Measurements from ENCODE around the gene LARP1B.
"Not testable (repeated sequence)": the region's sequence is repeated elsewhere in the genome, so short reads cannot be mapped to it uniquely, and the experiment has no call there.

Gene LARP1B

GRCh38 chr4:128225148-128225547 lies 164.0 kb downstream of the LARP1B start:
- DNase-seq (ENCODE audit: low read depth): no peak

DNA sequence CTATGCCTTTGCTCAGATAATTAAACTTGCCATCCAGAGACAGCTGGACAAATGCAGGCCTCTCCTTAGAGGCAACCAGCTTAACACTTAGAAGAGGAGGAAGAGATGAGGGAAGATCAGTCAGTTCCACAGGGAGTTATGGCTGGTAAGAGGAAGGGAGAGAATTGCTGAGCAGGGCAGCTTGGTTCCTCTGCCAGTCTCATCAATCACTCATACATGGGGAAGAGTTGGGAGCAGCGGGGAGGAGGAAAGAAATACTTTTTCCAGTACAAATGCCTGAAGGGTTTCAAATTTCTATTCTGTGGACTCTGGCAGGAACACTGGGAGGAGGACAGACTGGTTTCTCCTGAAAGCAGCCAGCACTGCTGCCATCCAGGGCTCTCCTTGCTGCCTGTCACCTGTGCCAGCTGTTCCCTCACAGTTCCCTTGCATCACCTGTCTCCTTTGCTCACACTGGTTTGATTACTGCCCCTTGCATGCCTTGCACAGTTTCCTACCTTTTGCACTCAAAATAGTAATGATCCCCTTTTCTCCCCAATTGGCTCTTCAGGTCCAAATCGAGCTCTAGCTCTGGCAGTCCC lies 167.0 kb downstream of the LARP1B start:
- no peak for DNase-seq (ENCODE audit: low read depth)

DNA sequence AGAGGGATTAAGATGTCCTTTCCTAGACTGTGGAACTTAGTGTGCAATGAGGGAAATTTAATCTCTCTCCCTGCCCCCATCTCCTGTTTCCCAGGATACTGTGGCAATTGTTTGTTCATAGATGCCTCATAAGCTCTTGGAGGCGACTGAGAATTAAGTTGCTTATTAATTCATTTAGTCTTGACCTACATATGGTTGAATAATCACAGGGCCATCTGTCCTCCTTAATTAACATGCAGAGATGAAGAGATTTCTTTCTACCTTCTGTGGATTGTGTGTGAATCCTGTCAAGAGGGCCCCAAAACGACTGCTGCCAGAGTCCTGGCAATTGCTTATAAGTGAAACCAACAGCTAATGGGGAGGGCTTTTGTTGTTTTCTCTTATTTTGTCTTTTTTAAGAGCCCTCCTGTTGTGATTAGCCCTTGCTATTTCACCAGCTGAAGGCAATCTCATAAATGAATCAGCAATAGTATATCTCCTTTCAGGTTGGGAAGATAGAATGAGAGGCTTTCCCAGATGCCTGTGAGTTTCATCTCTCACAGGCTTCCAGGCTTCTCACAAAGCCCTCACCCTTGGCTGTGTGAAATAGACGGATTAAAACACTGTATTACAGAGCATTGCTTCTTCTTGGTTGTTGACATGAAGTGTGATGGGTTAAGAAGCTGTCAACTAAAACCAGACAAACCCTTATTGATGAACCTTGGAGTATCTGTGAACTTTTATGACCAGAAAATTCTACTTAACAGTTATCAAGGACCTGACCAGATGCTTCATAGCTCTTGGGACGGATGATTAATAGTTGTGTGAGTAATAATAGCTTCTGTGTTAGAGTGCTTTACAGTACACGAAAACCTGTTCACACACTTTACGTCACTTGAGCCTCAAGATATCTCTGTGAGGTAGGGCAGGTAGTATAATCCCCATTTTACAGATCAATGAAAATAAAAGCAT lies 168.0 kb downstream of the LARP1B start:
- no peak for DNase-seq (ENCODE audit: low read depth)

DNA sequence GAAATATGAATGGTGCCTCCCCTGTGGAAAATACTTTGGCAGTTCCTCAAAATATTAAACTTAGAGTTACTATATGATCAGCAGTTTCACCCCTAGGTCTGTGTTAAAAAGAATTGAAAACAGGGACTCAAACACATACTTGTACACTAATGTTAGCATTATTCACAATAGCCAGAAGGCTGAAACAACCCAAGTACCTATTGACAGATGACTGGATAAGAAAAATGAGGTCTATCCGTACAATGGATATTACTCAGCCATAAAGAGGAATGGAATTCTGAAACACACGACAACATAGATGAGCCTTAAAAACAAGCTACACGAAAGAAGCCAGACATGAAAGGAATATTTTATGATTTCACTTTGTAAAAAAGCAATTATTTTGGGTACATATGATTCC lies 171.6 kb downstream of the LARP1B start:
- DNase-seq (ENCODE audit: low read depth): no peak

DNA sequence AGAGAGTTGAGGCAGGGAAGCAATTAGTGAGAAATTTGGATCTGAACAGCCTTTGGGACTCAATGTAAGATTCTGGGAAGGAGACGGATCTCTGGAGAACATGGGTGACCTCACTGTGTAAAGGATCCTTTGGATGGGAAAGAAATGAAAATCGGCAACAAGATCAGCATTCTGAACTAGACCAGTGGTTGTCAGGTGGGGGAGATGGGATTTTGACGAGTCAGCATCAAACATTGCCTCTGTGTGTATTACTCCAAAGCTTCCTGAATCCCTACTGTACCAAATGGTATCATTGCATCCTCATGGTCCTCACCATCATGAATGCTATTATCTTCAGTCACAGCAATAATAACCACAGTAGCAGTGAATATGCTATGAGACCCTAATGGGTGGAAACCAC lies 173.7 kb downstream of the LARP1B start:
- DNase-seq (ENCODE audit: low read depth): no peak

GRCh38 chr4:128241019-128241418 lies 179.9 kb downstream of the LARP1B start:
- DNase-seq (ENCODE audit: low read depth): no peak

DNA sequence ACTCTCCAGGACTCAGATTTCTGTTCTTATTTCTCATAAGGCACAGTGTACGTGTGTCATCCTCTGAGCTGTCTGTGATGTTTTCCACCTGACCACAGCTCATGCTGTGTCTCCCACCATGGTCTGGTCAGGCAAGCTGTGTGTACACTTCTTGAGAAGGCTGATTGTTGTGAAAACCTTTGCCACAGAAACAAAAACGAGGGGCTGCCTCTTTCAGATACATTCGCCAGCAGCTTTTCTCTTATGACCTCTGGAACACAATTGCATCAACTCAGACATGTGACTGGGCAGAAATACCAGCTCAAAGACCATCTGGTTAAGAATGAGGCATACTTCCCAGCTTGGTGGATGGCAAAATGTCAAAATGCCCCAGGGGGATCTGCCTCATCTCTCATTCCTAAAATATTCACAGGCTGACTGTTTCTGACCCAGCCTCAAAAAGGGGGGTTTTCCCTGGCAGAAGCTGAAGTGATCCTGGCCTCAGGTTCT lies 180.4 kb downstream of the LARP1B start:
- no peak for DNase-seq (ENCODE audit: low read depth)

- DNase-seq (ENCODE audit: low read depth): no peak
Observed at GRCh38 chr4:128241981-128242380, 180.9 kb downstream of the LARP1B start.

DNA sequence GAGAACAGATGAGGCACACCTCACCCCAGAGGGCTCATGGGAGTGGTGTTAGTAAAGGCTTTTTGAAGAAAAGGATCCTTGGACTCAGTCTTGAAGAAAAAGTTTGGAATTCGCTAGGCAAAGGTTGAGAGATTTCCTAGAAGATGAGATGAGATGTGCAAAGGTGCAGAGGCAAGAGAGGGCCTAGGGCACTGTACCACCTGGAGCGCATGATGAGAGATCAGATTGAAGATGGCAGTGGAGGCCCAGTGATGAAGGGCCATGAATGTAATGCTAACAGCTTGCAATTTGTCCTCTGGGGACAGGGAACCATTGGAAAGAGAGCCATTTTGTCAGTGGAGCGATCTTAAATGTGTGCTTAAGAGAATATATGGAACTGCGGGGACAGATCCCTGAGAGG lies 181.5 kb downstream of the LARP1B start:
- DNase-seq (ENCODE audit: low read depth): no peak

GRCh38 chr4:128244379-128244778 lies 183.3 kb downstream of the LARP1B start:
- no peak for DNase-seq (ENCODE audit: low read depth)

GRCh38 chr4:128245391-128245790 lies 184.3 kb downstream of the LARP1B start:
- not testable (repeated sequence) for DNase-seq (ENCODE audit: low read depth)

DNA sequence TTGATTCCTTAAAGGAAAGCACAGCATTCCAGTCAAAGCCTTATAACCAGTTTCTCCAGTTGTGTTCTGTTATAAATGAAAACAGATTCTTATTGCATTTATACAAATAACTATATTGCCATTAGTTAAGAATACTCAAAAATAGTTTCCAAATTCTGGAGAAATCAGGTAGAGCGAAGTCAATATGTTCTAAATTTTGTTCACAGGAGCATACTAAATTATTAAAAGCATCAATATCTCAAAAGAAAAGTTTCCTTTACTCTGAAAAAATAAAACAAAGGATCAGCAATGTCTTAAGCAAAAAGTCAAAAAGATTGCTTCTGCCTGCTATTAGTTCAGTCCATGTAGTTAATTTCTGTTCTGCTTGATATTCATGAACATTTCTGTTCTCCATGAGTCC lies 186.8 kb downstream of the LARP1B start:
- DNase-seq (ENCODE audit: low read depth): no peak

- no peak for DNase-seq (ENCODE audit: low read depth)
Observed at GRCh38 chr4:128249787-128250668, 188.9 kb downstream of the LARP1B start.

DNA sequence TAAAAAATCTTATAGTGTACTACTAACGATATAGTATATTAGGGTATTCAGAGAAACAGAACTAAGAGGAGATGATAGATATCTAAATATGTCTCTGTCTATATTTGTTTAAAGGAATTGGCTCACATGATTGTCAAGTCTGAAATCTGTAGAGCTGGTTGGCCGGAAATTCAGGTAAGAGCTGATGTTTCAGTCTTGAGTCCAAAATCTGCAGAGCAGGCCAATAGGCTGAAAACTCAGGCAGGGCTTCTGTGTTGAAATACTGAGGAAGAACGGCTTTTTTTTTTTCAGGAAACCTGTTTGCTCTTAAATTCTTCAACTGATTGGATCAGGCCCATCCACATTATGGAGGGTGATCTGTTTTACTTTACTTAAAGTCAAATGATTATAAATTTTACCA lies 194.8 kb downstream of the LARP1B start:
- DNase-seq (ENCODE audit: low read depth): no peak

DNA sequence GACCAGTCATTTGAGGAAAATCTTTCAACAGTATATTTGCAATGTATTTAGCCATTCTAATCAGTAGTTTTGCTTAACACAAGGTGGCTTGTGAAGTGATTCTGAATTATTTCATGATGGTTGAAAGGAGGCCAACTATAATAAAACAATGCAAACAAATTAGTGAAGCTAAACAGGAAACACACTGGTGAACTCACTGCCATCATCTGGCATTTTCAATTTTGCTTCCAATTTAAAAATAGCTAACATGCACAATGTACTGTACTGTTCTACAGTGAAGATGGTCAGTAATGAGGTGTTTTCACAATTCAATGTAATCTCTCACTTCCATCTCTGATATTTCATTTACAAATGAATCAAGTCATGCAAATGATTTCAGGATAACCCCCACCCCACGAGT lies 195.4 kb downstream of the LARP1B start:
- no peak for DNase-seq (ENCODE audit: low read depth)

GRCh38 chr4:128258166-128258565 lies 197.1 kb downstream of the LARP1B start:
- DNase-seq (ENCODE audit: low read depth): not testable (repeated sequence)

GRCh38 chr4:128259889-128260288 lies 198.8 kb downstream of the LARP1B start:
- not testable (repeated sequence) for DNase-seq (ENCODE audit: low read depth)

Data from activated gamma-delta T cell treated with anti-CD3 and anti-CD28 coated beads, Interleukin-2, amount 50 U/mL, for 16 hours (primary cell).